Right atrium auricular region (tissue), 2 donors: ENCODE data around the gene ATP13A2. TPM values are rescaled to one million over a fixed set of nuclear protein-coding genes. Genes with fewer than 3 reads are reported as not detected.

Source experiments
- DNase-seq: peaks from one replicate; pipeline ENCODE4 v3.0.0-alpha.2; 2019; ENCODE audit warnings: low spot score
- H3K27ac ChIP-seq, 2 donors: fragments of 200-600 bp; sonication (generic); 1 replicate in 1 of 2; 2 replicates in 1 of 2; pipeline ENCODE4 v1.5.1; 2016 to 2019
- H3K27me3 ChIP-seq, 2 donors: fragments of 200-600 bp; sonication (generic); one replicate each; pipeline versions ENCODE4 v1.5.1 to v1.6.0; 2017 to 2019
- H3K36me3 ChIP-seq: fragments of 200-600 bp; sonication (generic); one replicate; pipeline ENCODE4 v1.5.1; 2016
- H3K4me1 ChIP-seq, 2 donors: fragments of 200-600 bp; sonication (generic); one replicate each; pipeline versions ENCODE4 v1.5.1 to v1.6.0; 2017 to 2019
- H3K4me3 ChIP-seq, 2 donors: fragments of 200-600 bp; sonication (generic); 1 replicate in 1 of 2; 2 replicates in 1 of 2; pipeline ENCODE4 v1.5.1; 2017 to 2019; ENCODE audit warnings: mild to moderate bottlenecking in 1 of 2, moderate library complexity in 1 of 2
- H3K9me3 ChIP-seq, 2 donors: fragments of 200-600 bp; sonication (generic); one replicate each; pipeline ENCODE4 v1.5.1; 2019
- total RNA-seq, 2 donors: library from RNA; depleted of rRNA; stranded (reverse); fragments of >200 nt; gene quantifications; one replicate each; pipeline ENCODE4 v1.1.0, GENCODE V29; 2016
- TF ChIP-seq, protein P1 (sequence below), 2 donors: fragments of 200-600 bp; sonication (generic); IDR thresholded peaks; one replicate each; pipeline ENCODE4 v1.5.1; 2019; ENCODE audit warnings: antibody characterized with exemption in 2 of 2

Gene ATP13A2
- total RNA-seq, 2 donors from 2014 or later, result 13.6 to 24.2 TPM

GRCh38 chr1:16970132-16970910 is 41.4 kb downstream of the ATP13A2 start:
- H3K4me1 ChIP-seq, result peaks cover 0 to 18% of the 10 kb centered on the region in 2 donors
- DNase-seq, result no peak
- H3K27ac ChIP-seq, result no peak overlapping the region
- H3K9me3 ChIP-seq, result no peaks in the 10 kb centered on the region
- TF ChIP-seq, protein P1, sequence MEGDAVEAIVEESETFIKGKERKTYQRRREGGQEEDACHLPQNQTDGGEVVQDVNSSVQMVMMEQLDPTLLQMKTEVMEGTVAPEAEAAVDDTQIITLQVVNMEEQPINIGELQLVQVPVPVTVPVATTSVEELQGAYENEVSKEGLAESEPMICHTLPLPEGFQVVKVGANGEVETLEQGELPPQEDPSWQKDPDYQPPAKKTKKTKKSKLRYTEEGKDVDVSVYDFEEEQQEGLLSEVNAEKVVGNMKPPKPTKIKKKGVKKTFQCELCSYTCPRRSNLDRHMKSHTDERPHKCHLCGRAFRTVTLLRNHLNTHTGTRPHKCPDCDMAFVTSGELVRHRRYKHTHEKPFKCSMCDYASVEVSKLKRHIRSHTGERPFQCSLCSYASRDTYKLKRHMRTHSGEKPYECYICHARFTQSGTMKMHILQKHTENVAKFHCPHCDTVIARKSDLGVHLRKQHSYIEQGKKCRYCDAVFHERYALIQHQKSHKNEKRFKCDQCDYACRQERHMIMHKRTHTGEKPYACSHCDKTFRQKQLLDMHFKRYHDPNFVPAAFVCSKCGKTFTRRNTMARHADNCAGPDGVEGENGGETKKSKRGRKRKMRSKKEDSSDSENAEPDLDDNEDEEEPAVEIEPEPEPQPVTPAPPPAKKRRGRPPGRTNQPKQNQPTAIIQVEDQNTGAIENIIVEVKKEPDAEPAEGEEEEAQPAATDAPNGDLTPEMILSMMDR (IDR thresholded peaks at IDR 0.05), result no peak
- H3K36me3 ChIP-seq, result peaks cover 11% of the 10 kb centered on the region
- H3K4me3 ChIP-seq, result no peak overlapping the region
- no peaks in the 10 kb centered on the region for H3K27me3 ChIP-seq

GRCh38 chr1:16969651-16970050 is 42.1 kb downstream of the ATP13A2 start:
- H3K9me3 ChIP-seq, result no peaks in the 10 kb centered on the region
- TF ChIP-seq, protein P1 (IDR thresholded peaks at IDR 0.05), result no peak
- peaks cover 0 to 18% of the 10 kb centered on the region in 2 donors for H3K4me1 ChIP-seq
- peaks cover 11% of the 10 kb centered on the region for H3K36me3 ChIP-seq
- H3K4me3 ChIP-seq, result no peak overlapping the region
- H3K27ac ChIP-seq, result no peak overlapping the region
- DNase-seq, result no peak
- H3K27me3 ChIP-seq, result no peaks in the 10 kb centered on the region

DNA sequence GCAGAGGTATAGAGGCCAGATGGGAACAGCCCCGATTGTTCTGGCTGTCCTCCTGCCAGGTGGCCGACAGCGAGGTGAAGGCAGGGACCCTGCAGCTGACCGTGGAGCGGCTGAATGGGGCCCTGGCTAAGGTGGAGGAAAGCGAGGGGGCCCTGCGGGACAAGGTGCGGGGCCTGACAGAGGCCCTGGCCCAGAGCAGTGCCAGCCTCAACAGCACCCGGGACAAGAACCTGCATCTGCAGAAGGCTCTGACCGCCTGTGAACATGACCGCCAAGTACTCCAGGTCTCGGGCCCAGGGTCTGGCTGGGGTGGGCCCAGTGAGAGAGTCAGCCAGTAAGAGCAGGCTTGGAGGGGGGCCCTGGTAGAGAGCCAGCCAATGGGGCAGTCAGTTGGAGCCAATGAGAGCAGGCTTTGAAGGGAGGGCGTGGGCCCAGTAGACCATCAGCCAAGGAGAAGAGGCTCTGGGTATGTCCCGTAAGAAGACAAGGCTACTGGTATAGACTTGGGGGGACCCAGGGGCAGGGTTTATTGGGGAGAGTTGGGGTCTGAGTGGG is 42.6 kb downstream of the ATP13A2 start:
- Histone ChIP-seq H3K27ac (no peak overlapping the region), H3K4me1 (peaks cover 0 to 18% of the 10 kb centered on the region in 2 donors), H3K27me3 (no peaks in the 10 kb centered on the region), H3K36me3 (peaks cover 11% of the 10 kb centered on the region), H3K9me3 (no peaks in the 10 kb centered on the region), H3K4me3 (no peak overlapping the region)
- TF ChIP-seq, protein P1 (IDR thresholded peaks at IDR 0.05), result no peak
- DNase-seq, result no peak

DNA sequence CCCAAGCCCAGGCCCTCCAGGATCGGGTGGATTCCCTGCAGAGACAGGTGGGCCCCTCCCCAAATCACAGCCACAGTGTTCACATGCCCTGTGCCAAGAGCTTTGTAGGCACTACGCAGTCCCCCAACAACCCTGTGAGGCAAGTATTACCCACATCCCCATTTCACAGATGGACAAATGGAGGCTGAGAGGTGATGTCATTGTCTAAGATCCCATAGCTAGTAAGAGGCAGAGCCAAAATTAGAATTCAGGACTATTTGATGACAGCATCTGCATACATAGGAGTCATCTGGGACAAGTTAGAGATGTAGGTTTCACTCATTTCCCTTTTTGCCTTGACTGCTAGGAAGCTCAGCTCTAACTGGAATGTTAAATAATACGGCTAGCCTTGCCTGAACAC is 43.4 kb downstream of the ATP13A2 start:
- H3K27me3 ChIP-seq, result no peaks in the 10 kb centered on the region
- H3K36me3 ChIP-seq, result peaks cover 11% of the 10 kb centered on the region

GRCh38 chr1:16967962-16968361 is 43.8 kb downstream of the ATP13A2 start:
- Histone ChIP-seq H3K4me1 (peaks cover 0 to 18% of the 10 kb centered on the region in 2 donors), H3K4me3 (no peak overlapping the region), H3K27me3 (no peaks in the 10 kb centered on the region), H3K9me3 (no peaks in the 10 kb centered on the region), H3K27ac (no peak overlapping the region), H3K36me3 (peaks cover 11% of the 10 kb centered on the region)
- no peak for DNase-seq
- TF ChIP-seq, protein P1 (IDR thresholded peaks at IDR 0.05), result no peak

More for the DNA sequence above, 43.4 kb downstream of the ATP13A2 start:
- Histone ChIP-seq H3K27ac (no peak overlapping the region), H3K4me1 (peaks cover 0 to 18% of the 10 kb centered on the region in 2 donors), H3K9me3 (no peaks in the 10 kb centered on the region), H3K4me3 (no peak overlapping the region)
- DNase-seq, result no peak
- TF ChIP-seq, protein P1 (IDR thresholded peaks at IDR 0.05), result no peak
